Measurements from ENCODE around the gene MYLK. TPM values are rescaled to one million over a fixed set of nuclear protein-coding genes. Genes with fewer than 3 reads are reported as not detected.

The MYLK gene
- total and polyA plus RNA-seq, 2 experiments from 2014 or later = 13.1 to 27.1 TPM

DNA sequence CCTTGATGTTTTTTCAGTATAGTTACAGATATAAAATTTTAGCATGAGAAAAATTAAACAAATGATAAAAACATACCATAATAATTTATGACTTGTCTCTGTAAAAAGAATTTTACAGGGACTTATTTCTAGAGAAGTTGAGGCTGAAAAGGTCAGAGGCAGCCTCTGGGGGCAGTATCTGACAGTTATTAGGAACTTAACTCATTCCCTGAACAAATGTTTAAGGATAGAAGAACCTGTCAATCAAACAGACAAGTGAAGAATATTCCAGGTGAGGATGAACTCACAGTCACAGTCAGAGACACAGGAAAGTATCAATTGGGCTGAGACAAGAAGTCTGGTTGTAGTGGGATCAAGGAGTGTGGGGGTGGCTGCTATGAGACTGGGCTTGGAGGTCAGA, 7.3 kb downstream of the MYLK start:
- H4K20me1 ChIP-seq (ENCODE audit: insufficient read depth, poor library complexity, severe bottlenecking) = no peaks in the 10 kb centered on the region
- no peak overlapping the region for H2AFZ ChIP-seq
- no peak for TF ChIP-seq EZH2 (IDR thresholded peaks at IDR 0.05; ENCODE audit: borderline replicate concordance)
- TF ChIP-seq, protein P1, sequence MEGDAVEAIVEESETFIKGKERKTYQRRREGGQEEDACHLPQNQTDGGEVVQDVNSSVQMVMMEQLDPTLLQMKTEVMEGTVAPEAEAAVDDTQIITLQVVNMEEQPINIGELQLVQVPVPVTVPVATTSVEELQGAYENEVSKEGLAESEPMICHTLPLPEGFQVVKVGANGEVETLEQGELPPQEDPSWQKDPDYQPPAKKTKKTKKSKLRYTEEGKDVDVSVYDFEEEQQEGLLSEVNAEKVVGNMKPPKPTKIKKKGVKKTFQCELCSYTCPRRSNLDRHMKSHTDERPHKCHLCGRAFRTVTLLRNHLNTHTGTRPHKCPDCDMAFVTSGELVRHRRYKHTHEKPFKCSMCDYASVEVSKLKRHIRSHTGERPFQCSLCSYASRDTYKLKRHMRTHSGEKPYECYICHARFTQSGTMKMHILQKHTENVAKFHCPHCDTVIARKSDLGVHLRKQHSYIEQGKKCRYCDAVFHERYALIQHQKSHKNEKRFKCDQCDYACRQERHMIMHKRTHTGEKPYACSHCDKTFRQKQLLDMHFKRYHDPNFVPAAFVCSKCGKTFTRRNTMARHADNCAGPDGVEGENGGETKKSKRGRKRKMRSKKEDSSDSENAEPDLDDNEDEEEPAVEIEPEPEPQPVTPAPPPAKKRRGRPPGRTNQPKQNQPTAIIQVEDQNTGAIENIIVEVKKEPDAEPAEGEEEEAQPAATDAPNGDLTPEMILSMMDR (IDR thresholded peaks at IDR 0.05; ENCODE audit: poor library complexity) = peak; percentile 15
- no peak for TF ChIP-seq EZH2phosphoT487 (IDR thresholded peaks at IDR 0.05; ENCODE audit: low read depth, severe bottlenecking, unreplicated experiment)
- no peaks in the 10 kb centered on the region for H3K27me3 ChIP-seq
- no peaks in the 10 kb centered on the region for H3K4me1 ChIP-seq (ENCODE audit: insufficient read depth)
- no peaks in the 10 kb centered on the region for H3K79me2 ChIP-seq
- DNase-seq (ENCODE audit: low spot score) = no peak
- H3K9me3 ChIP-seq (ENCODE audit: low read depth) = no peaks in the 10 kb centered on the region
- no peaks in the 10 kb centered on the region for H3K36me3 ChIP-seq (replicated peaks; ENCODE audit: insufficient read depth, low read depth)
- no peak overlapping the region for H3K4me2 ChIP-seq
- H3K27ac ChIP-seq = no peak overlapping the region
- H3K4me3 ChIP-seq = no peak overlapping the region
- H3K9me2 ChIP-seq (replicated peaks; ENCODE audit: insufficient read depth) = no peaks in the 10 kb centered on the region

DNA sequence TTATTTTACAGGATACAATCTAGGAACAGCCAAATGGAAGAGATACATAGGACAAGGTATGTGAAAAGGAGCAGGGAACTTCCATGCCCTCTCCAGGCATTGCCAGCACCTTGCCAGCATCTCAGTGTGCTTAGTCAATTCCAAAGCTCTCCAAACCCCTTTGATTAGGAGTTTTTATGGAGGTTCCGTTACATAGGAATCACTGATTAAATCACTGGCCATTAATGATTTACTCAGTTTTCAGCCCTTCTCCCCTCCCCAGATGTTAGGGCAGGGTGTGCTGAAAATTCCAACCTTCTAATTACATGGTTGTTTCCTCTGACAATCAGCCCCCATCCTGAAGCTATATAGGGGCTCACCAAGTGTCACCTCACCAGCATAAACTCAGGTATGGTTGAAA, 11.5 kb downstream of the MYLK start:
- Histone ChIP-seq H4K20me1 (ENCODE audit: insufficient read depth, poor library complexity, severe bottlenecking) (no peaks in the 10 kb centered on the region), H3K79me2 (no peaks in the 10 kb centered on the region), H3K27me3 (no peaks in the 10 kb centered on the region), H3K9me2 (replicated peaks; ENCODE audit: insufficient read depth) (no peaks in the 10 kb centered on the region), H3K9me3 (ENCODE audit: low read depth) (no peaks in the 10 kb centered on the region), H3K4me3 (no peak overlapping the region), H3K4me2 (no peak overlapping the region), H3K4me1 (ENCODE audit: insufficient read depth) (no peaks in the 10 kb centered on the region), H2AFZ (no peak overlapping the region), H3K36me3 (replicated peaks; ENCODE audit: insufficient read depth, low read depth) (no peaks in the 10 kb centered on the region), H3K27ac (no peak overlapping the region)
- no peak for TF ChIP-seq EZH2phosphoT487 (IDR thresholded peaks at IDR 0.05; ENCODE audit: low read depth, severe bottlenecking, unreplicated experiment)
- TF ChIP-seq, protein P1 (IDR thresholded peaks at IDR 0.05; ENCODE audit: poor library complexity) = no peak
- WGBS (ENCODE audit: low lambda C conversion rate, missing lambda C conversion rate) = 83% methylated on average over 1 of the region's 1 CpG
- no peak for DNase-seq (ENCODE audit: low spot score)

DNA sequence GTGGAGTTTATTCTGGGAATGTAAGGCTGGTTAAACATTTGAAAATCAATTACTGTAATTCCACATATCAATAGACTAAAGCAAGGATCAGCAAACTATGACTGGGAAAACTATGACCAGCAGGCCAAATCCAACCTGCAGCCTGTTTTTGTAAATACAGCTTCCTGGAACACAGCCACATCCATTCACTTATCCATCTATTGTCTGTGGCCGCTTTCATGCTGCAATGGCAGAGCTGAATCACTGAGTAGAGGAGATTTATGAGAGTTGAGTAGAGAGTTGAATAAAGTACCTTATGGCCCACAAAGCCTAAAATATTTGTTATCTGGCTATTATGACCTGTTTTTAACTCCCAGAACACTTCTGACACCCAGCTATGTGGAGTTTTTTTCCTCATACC, 12.2 kb downstream of the MYLK start:
- Histone ChIP-seq H3K4me3 (no peak overlapping the region), H3K4me2 (no peak overlapping the region), H3K36me3 (replicated peaks; ENCODE audit: insufficient read depth, low read depth) (no peaks in the 10 kb centered on the region), H2AFZ (no peak overlapping the region), H3K27ac (no peak overlapping the region), H3K4me1 (ENCODE audit: insufficient read depth) (no peaks in the 10 kb centered on the region), H3K27me3 (no peaks in the 10 kb centered on the region), H3K9me3 (ENCODE audit: low read depth) (no peaks in the 10 kb centered on the region), H4K20me1 (ENCODE audit: insufficient read depth, poor library complexity, severe bottlenecking) (no peaks in the 10 kb centered on the region), H3K79me2 (no peaks in the 10 kb centered on the region), H3K9me2 (replicated peaks; ENCODE audit: insufficient read depth) (no peaks in the 10 kb centered on the region)
- whole genome bisulfite sequencing (ENCODE audit: low lambda C conversion rate, missing lambda C conversion rate) = 71% methylated on average over 1 of the region's 1 CpG
- no peak for DNase-seq (ENCODE audit: low spot score)
- TF ChIP-seq, protein P1 (IDR thresholded peaks at IDR 0.05; ENCODE audit: poor library complexity) = no peak
- no peak for TF ChIP-seq EZH2 (IDR thresholded peaks at IDR 0.05; ENCODE audit: borderline replicate concordance)
- TF ChIP-seq EZH2phosphoT487 (IDR thresholded peaks at IDR 0.05; ENCODE audit: low read depth, severe bottlenecking, unreplicated experiment) = no peak

DNA sequence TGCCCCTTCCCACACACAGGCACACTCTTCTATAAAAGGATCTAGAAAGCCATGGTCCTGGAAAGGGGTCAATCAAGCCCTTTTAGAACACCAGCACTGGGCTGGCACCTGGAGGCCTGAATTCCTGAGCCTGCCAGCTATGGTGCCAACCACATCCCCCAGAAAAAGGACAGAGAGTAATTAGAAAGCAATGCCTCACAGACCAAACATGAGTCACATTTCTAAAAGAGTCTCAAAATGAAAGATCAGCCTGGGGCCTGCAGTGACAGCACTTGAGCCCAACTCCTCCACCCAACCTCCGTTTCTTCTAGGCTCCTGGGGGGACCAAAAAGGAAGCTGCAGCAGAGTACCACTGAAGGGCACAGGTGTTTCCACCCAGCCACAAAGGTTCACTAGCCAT, 14.1 kb downstream of the MYLK start:
- Histone ChIP-seq H3K36me3 (replicated peaks; ENCODE audit: insufficient read depth, low read depth) (no peaks in the 10 kb centered on the region), H3K4me1 (ENCODE audit: insufficient read depth) (no peaks in the 10 kb centered on the region), H3K27me3 (no peaks in the 10 kb centered on the region), H3K4me3 (no peak overlapping the region), H3K9me2 (replicated peaks; ENCODE audit: insufficient read depth) (no peaks in the 10 kb centered on the region), H3K27ac (no peak overlapping the region), H3K79me2 (no peaks in the 10 kb centered on the region), H3K4me2 (no peak overlapping the region), H2AFZ (no peak overlapping the region), H4K20me1 (ENCODE audit: insufficient read depth, poor library complexity, severe bottlenecking) (no peaks in the 10 kb centered on the region), H3K9me3 (ENCODE audit: low read depth) (no peaks in the 10 kb centered on the region)
- 92% methylated on average over 1 of the region's 1 CpG for WGBS (ENCODE audit: low lambda C conversion rate, missing lambda C conversion rate)
- DNase-seq (ENCODE audit: low spot score) = no peak
- TF ChIP-seq, protein P1 (IDR thresholded peaks at IDR 0.05; ENCODE audit: poor library complexity) = no peak
- TF ChIP-seq EZH2 (IDR thresholded peaks at IDR 0.05; ENCODE audit: borderline replicate concordance) (no peak), EZH2phosphoT487 (IDR thresholded peaks at IDR 0.05; ENCODE audit: low read depth, severe bottlenecking, unreplicated experiment) (no peak)
